B cell (primary cell): ENCODE measurements around the gene SLC51B. TPM values are rescaled to one million over a fixed set of nuclear protein-coding genes. Genes with fewer than 3 reads are reported as not detected.
A peak's percentile ranks its signal among the peaks of the same experiment; 100 is the strongest.

ENCODE experiments used
- ATAC-seq: fragments of 200-7000 bp; cut with Tn5 transposase; one replicate; pipeline ENCODE4 v1.10.0; 2021; ENCODE audit warnings: low read depth, mild to moderate bottlenecking, moderate number of reproducible peaks, moderate library complexity
- CTCF ChIA-PET: fragments of 350-600 bp; sonication (Branson Sonifier 250); formaldehyde crosslinking; loops from one replicate; lab custom pipeline; 2021; ENCODE audit warnings: antibody characterized with exemption, inconsistent platforms; lab: Charles Lee
- POLR2A ChIA-PET: fragments of 350-600 bp; sonication (Branson Sonifier 250); formaldehyde crosslinking; loops from one replicate; lab custom pipeline; 2021; ENCODE audit warnings: antibody characterized with exemption; lab: Charles Lee
- DNase-seq: peaks from one replicate; pipeline ENCODE4 v3.0.0; 2013
- H2AFZ ChIP-seq: 2 replicates; pipeline ENCODE4 v1.6.1; 2012; ENCODE audit warnings: mild to moderate bottlenecking, low read depth, low read length; ENCODE audit not compliant: insufficient read depth, poor library complexity, severe bottlenecking
- H3K27ac ChIP-seq, 2 donors: 1 replicate in 1 of 2; 2 replicates in 1 of 2; pipeline ENCODE4 v1.5.1; 2012 to 2013; ENCODE audit warnings: low read length in 2 of 2, mild to moderate bottlenecking in 2 of 2, moderate library complexity in 1 of 2
- H3K27me3 ChIP-seq, 4 experiments: fragments of 200-600 bp in 1 of 4; sonication (generic) in 1 of 4; replicated peaks in 1 of 4; 1 replicate in 2 of 4; 2 replicates in 2 of 4; pipeline versions ENCODE4 v1.6.1 to v1.7.0; 2013 to 2016; ENCODE audit warnings: low read length in 3 of 4, mild to moderate bottlenecking in 2 of 4, mixed read lengths in 1 of 4, moderate library complexity in 1 of 4; ENCODE audit not compliant: insufficient read depth in 4 of 4, control insufficient read depth in 3 of 4; ENCODE audit errors: control extremely low read depth in 1 of 4
- H3K36me3 ChIP-seq, 2 experiments: replicated peaks in 1 of 2; 1 replicate in 1 of 2; 2 replicates in 1 of 2; pipeline versions ENCODE4 v1.6.1 to v1.7.1; 2013; ENCODE audit warnings: low read length in 1 of 2; ENCODE audit not compliant: insufficient read depth in 2 of 2, control insufficient read depth in 1 of 2; ENCODE audit errors: control extremely low read depth in 1 of 2, extremely low read depth in 1 of 2
- H3K4me1 ChIP-seq, 2 donors: fragments of 200-600 bp in 1 of 2; sonication (generic) in 1 of 2; 1 replicate in 1 of 2; 2 replicates in 1 of 2; pipeline versions ENCODE4 v1.5.1 to v1.6.1; 2013 to 2017; ENCODE audit warnings: low read length in 2 of 2; ENCODE audit not compliant: control insufficient read depth in 2 of 2, insufficient read depth in 2 of 2
- H3K4me2 ChIP-seq: replicated peaks from 2 replicates; pipeline ENCODE3; 2012; ENCODE audit warnings: mild to moderate bottlenecking, low read depth, low read length; ENCODE audit not compliant: poor library complexity, severe bottlenecking
- H3K4me3 ChIP-seq, 5 experiments: fragments of 200-600 bp in 1 of 5; sonication (generic) in 1 of 5; 1 replicate in 3 of 5; 2 replicates in 2 of 5; pipeline versions ENCODE4 v1.5.1 to v1.7.0; 2011 to 2016; ENCODE audit warnings: low read length in 4 of 5, mild to moderate bottlenecking in 4 of 5, low read depth in 2 of 5, control low read depth in 1 of 5, moderate library complexity in 1 of 5; ENCODE audit not compliant: insufficient read depth in 1 of 5; ENCODE audit errors: control extremely low read depth in 1 of 5, extremely low read depth in 1 of 5
- H3K79me2 ChIP-seq: fragments of 200-600 bp; sonication (generic); one replicate; pipeline ENCODE4 v1.6.0; 2016; ENCODE audit warnings: low read length; ENCODE audit not compliant: control insufficient read depth, insufficient read depth
- H3K9ac ChIP-seq: fragments of 200-600 bp; sonication (generic); 2 replicates; pipeline ENCODE4 v1.6.1; 2017; ENCODE audit warnings: mild to moderate bottlenecking, low read length, moderate library complexity
- H3K9me3 ChIP-seq, 3 donors: one replicate each; pipeline versions ENCODE4 v1.6.1 to v1.7.1; 2013; ENCODE audit warnings: low read length in 2 of 3; ENCODE audit not compliant: control insufficient read depth in 2 of 3, insufficient read depth in 1 of 3; ENCODE audit errors: control extremely low read depth in 1 of 3
- H4K20me1 ChIP-seq: 2 replicates; pipeline ENCODE4 v1.6.0; 2012; ENCODE audit warnings: mild to moderate bottlenecking, low read length; ENCODE audit not compliant: insufficient read depth, control insufficient read depth, poor library complexity, severe bottlenecking
- H3K27ac Mint-ChIP-seq: one replicate; pipeline ENCODE4 v1.8.0; 2021; ENCODE audit warnings: mixed read lengths
- H3K27me3 Mint-ChIP-seq: one replicate; pipeline ENCODE4 v1.8.0; 2021; ENCODE audit warnings: mixed read lengths
- H3K4me1 Mint-ChIP-seq: one replicate; pipeline ENCODE4 v1.8.0; 2021; ENCODE audit warnings: mixed read lengths
- H3K4me3 Mint-ChIP-seq: one replicate; pipeline ENCODE4 v1.8.0; 2021; ENCODE audit warnings: mixed read lengths
- H3K9me3 Mint-ChIP-seq: one replicate; pipeline ENCODE4 v1.8.0; 2022; ENCODE audit warnings: mixed read lengths; ENCODE audit not compliant: insufficient read depth
- EZH2 ChIP-seq: IDR thresholded peaks from 2 replicates; pipeline ENCODE4 v1.6.1; 2012; ENCODE audit warnings: borderline replicate concordance, low read depth, mild to moderate bottlenecking, moderate library complexity, low read length; ENCODE audit not compliant: insufficient read depth, poor library complexity, severe bottlenecking
- WGBS: methylation state at CpG from one replicate; pipeline ENCODE4 v1.1.5; 2013; ENCODE audit warnings: missing lambda C conversion rate; ENCODE audit not compliant: insufficient coverage; 5-methylcytosine and 5-hydroxymethylcytosine counted together
- intact Hi-C: fragments of 100-400 bp; cut with micrococcal nuclease; formaldehyde crosslinking; loops from one replicate; pipeline ENCODE4 v1.10.0; 2022
- polyA plus RNA-seq: library from polyadenylated mRNA; depleted of rRNA; stranded (reverse); fragments of >200 nt; gene quantifications from 2 replicates; pipeline ENCODE4 v1.2.3, GENCODE V29; 2012
- total RNA-seq, 2 donors: library from RNA; stranded (reverse); fragments of 120-200 nt in 1 of 2; gene quantifications; 1 replicate in 1 of 2; 2 replicates in 1 of 2; pipeline versions ENCODE4 v1.2.3 to v1.2.4, GENCODE V29; 2013 to 2022
- TF ChIP-seq, protein P1 (sequence below): fragments of 200-600 bp; IDR thresholded peaks from one replicate; pipeline ENCODE4 v1.8.0; 2022; ENCODE audit warnings: antibody characterized with exemption, mild to moderate bottlenecking

Gene SLC51B
- total and polyA plus RNA-seq, 2 donors (not counting 1 experiment from before 2014, with no cell fraction given), result not detected

DNA sequence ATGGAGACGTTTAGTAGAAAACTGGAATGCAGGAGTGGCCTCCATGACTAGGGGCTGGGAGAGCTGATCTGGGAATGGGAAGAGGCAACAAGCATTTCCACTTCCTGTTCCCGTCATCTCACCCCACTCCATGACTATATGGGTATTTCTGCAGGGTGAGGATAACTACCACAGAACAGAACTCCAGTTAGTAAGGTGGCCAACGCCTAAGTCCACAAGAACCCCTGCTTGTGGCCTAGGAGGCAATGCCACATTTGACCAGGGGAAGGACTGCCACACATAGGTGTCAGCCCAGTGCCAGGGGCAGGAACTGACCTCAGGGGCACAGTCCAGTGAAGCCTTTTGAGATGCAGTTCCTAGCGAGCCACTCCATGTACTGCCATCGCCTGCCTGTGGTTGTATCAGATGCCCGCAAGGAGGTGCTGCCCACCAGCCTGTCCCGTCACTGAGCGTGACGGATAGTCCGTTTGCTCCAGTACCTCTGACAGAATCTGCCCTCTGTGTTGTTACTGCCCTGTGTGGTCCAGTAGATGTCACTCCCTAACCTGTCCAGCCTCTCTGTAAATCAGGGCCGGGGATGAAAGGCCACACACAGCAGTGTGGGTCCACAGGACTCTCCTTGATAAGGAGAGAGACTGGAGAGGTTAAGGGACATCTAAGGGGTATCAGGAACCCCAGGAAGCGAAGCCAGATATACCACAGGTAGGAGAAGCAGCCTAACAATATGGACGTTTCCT is 12.2 kb upstream of the SLC51B start:
- H3K4me1 ChIP-seq, result peaks cover 15 to 26% of the 10 kb centered on the region in 2 donors
- H3K36me3 ChIP-seq, result no peaks in the 10 kb centered on the region
- peaks cover 0 to 3% (median 0%) of the 10 kb centered on the region in 4 experiments for H3K27me3 ChIP-seq
- Mint-ChIP-seq H3K27me3 (peaks cover 6% of the 10 kb centered on the region), H3K27ac (no peak overlapping the region), H3K9me3 (no peaks in the 10 kb centered on the region), H3K4me1 (peaks cover 20% of the 10 kb centered on the region), H3K4me3 (peak overlapping the region; percentile 45)
- ChIA-PET CTCF (interaction anchor here (0.7 to 2.7 kb wide), 12 partner anchors 7 to 354 kb away, joined by 3 to 19 read pairs (median 4); partner anchors contain the start of genes KBTBD13 and PARP16), POLR2A (interaction anchor here (0.6 to 1.0 kb wide), 2 partner anchors 262 to 272 kb away, joined by 4 to 11 read pairs; partner anchors contain the start of gene RNU5B-1)
- H2AFZ ChIP-seq, result peak overlapping the region; percentile 58
- no peaks in the 10 kb centered on the region for H3K9me3 ChIP-seq
- peak overlapping the region; percentile 48 for H3K4me2 ChIP-seq
- intact Hi-C loops, result loop anchor here (1.0 to 2.0 kb wide), 3 partner anchors 16 to 264 kb away; no protein-coding TSS in a partner anchor
- ATAC-seq (peak; percentile 59), DNase-seq (peak; percentile 75)
- no peak overlapping the region for H3K27ac ChIP-seq
- H3K9ac ChIP-seq, result no peak overlapping the region
- 26% methylated on average over 9 of the region's 13 CpGs for WGBS
- TF ChIP-seq EZH2, result no peak
- TF ChIP-seq, protein P1, sequence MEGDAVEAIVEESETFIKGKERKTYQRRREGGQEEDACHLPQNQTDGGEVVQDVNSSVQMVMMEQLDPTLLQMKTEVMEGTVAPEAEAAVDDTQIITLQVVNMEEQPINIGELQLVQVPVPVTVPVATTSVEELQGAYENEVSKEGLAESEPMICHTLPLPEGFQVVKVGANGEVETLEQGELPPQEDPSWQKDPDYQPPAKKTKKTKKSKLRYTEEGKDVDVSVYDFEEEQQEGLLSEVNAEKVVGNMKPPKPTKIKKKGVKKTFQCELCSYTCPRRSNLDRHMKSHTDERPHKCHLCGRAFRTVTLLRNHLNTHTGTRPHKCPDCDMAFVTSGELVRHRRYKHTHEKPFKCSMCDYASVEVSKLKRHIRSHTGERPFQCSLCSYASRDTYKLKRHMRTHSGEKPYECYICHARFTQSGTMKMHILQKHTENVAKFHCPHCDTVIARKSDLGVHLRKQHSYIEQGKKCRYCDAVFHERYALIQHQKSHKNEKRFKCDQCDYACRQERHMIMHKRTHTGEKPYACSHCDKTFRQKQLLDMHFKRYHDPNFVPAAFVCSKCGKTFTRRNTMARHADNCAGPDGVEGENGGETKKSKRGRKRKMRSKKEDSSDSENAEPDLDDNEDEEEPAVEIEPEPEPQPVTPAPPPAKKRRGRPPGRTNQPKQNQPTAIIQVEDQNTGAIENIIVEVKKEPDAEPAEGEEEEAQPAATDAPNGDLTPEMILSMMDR, result peak; percentile 64
- no peaks in the 10 kb centered on the region for H4K20me1 ChIP-seq
- peaks cover 18% of the 10 kb centered on the region for H3K79me2 ChIP-seq
- no peak overlapping the region for H3K4me3 ChIP-seq
